Common myeloid progenitor, CD34-positive (primary cell): ENCODE measurements around the gene SRCIN1.

ENCODE experiments used
- CTCF ChIA-PET: fragments of 350-600 bp; sonication (Branson Sonifier 250); formaldehyde crosslinking; loops from one replicate; lab custom pipeline; 2021; ENCODE audit warnings: antibody characterized with exemption; lab: Charles Lee
- POLR2A ChIA-PET: fragments of 350-600 bp; sonication (Branson Sonifier 250); formaldehyde crosslinking; loops from one replicate; lab custom pipeline; 2021; ENCODE audit warnings: antibody characterized with exemption; lab: Charles Lee
- DNase-seq, 3 donors: peaks; one replicate each; pipeline versions ENCODE4 v3.0.0 to v3.0.0-alpha.2; 2013
- H3K27ac ChIP-seq, 2 experiments: 1 replicate in 1 of 2; 2 replicates in 1 of 2; pipeline ENCODE4 v1.7.0; 2013; ENCODE audit warnings: inconsistent platforms in 2 of 2, low read length in 2 of 2, mild to moderate bottlenecking in 2 of 2, low read depth in 1 of 2, moderate library complexity in 1 of 2; ENCODE audit not compliant: severe bottlenecking in 2 of 2, insufficient read depth in 1 of 2, poor library complexity in 1 of 2
- H3K27me3 ChIP-seq, 5 experiments: replicated peaks in 2 of 5; 1 replicate in 3 of 5; 2 replicates in 2 of 5; pipeline versions ENCODE4 v1.6.1 to v1.7.0; 2013; ENCODE audit warnings: low read length in 4 of 5, mild to moderate bottlenecking in 2 of 5, moderate library complexity in 2 of 5, inconsistent platforms in 1 of 5; ENCODE audit not compliant: insufficient read depth in 5 of 5, control insufficient read depth in 4 of 5
- H3K36me3 ChIP-seq, 4 experiments: 1 replicate in 2 of 4; 2 replicates in 2 of 4; pipeline versions ENCODE4 v1.6.1 to v1.7.0; 2013; ENCODE audit warnings: low read length in 3 of 4, control low read depth in 1 of 4, mild to moderate bottlenecking in 1 of 4; ENCODE audit not compliant: control insufficient read depth in 4 of 4, insufficient read depth in 4 of 4
- H3K4me1 ChIP-seq, 4 experiments: 1 replicate in 3 of 4; 2 replicates in 1 of 4; pipeline versions ENCODE4 v1.6.1 to v1.7.1; 2013; ENCODE audit warnings: low read length in 3 of 4, mild to moderate bottlenecking in 3 of 4, control low read depth in 1 of 4, inconsistent platforms in 1 of 4, moderate library complexity in 1 of 4; ENCODE audit not compliant: control insufficient read depth in 4 of 4, insufficient read depth in 4 of 4; ENCODE audit errors: control extremely low read depth in 1 of 4
- H3K4me3 ChIP-seq, 7 experiments: 1 replicate in 4 of 7; 2 replicates in 3 of 7; pipeline versions ENCODE4 v1.5.1 to v1.7.0; 2013; ENCODE audit warnings: mild to moderate bottlenecking in 7 of 7, low read length in 6 of 7, moderate library complexity in 6 of 7, inconsistent platforms in 2 of 7, low read depth in 2 of 7, control low read depth in 1 of 7; ENCODE audit not compliant: insufficient read depth in 4 of 7, control insufficient read depth in 1 of 7; ENCODE audit errors: extremely low read depth in 1 of 7
- H3K9me3 ChIP-seq, 5 experiments: 1 replicate in 4 of 5; 2 replicates in 1 of 5; pipeline versions ENCODE4 v1.6.1 to v1.7.1; 2013; ENCODE audit warnings: low read length in 4 of 5, mild to moderate bottlenecking in 2 of 5, inconsistent platforms in 1 of 5, low read depth in 1 of 5, moderate library complexity in 1 of 5; ENCODE audit not compliant: control insufficient read depth in 4 of 5, insufficient read depth in 2 of 5; ENCODE audit errors: control extremely low read depth in 1 of 5
- WGBS: methylation state at CpG from one replicate; pipeline ENCODE4 v1.1.5; 2013; ENCODE audit not compliant: insufficient coverage; 5-methylcytosine and 5-hydroxymethylcytosine counted together

SRCIN1 gene

DNA sequence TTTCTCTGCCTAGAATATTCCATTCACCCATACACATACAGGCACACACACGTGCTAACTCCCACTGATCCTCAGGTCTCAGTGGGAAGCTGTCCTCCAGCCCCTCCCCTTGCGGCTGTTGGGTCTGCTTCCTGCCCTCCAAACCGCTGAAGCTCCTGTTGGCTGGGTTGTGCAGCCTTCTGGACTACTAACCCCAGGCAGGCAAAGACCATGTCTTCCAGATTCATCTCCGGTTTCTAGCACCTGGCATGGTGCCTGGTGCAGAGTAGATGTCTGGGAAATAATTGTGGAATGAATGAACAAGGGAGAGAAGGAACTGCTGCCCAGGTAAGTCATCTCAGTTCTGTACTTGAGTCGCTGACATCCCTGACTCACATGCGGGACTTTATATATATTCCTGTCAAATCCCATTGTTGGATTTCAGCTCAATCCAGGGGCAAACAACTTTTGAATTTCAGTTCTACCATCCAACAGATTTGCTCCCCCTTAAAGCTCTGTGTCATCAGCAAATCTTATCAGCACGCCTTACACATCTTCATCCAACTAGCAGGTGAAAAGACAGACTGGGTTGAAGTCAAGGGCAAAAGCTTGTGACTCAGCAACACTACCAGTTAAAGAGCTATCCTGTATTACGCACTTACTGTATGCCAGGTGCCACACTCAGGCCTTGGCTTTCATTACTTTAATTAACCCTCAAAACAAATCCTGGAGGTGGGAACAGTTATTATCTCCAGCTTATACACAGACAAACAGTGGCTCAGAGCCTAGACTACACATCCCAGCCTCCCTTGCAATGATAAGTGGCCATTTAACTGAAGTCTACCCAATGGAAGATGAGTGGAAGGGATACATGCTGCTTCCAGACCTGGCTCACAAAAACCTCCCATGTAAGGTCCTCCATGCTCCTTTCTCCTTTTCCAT is 51.1 kb downstream of the SRCIN1 start:
- peaks cover 0 to 18% (median 4%) of the 10 kb centered on the region in 5 experiments for H3K27me3 ChIP-seq

DNA sequence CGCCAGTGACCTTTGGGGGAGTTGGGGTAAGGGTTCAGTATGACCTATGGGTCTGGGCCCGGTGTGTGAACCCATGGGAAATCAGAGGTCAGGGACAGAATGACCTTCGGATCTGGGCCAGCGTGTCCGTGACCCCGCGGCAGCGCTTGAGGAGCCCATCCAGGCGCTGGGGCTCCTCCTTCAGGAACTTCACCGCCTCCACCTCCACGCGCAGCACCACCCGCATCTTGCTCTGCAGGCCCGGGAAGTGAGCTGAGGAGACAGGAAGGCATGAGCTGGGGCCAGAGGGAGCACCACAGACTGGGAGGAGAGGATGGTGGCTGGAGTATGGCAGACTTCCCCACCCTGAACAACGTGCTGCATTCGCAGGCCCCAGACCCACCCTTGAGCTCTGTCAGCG is 53.4 kb downstream of the SRCIN1 start:
- WGBS: 95% methylated on average over 16 of the region's 17 CpGs
- Histone ChIP-seq H3K4me3 (no peak overlapping the region), H3K36me3 (no peaks in the 10 kb centered on the region), H3K4me1 (peaks cover 0 to 24% (median 19%) of the 10 kb centered on the region in 4 experiments), H3K9me3 (no peaks in the 10 kb centered on the region), H3K27ac (no peak overlapping the region), H3K27me3 (peaks cover 0 to 11% (median 6%) of the 10 kb centered on the region in 5 experiments)
- ChIA-PET CTCF (interaction anchor here (0.8 to 1.0 kb wide), 3 partner anchors 12 to 112 kb away, joined by 3 read pairs; no protein-coding TSS in a partner anchor), POLR2A (no interaction called here)
- DNase-seq: no peak

More for the DNA sequence above, 51.1 kb downstream of the SRCIN1 start:
- peaks cover under 1 to 44% (median 35%) of the 10 kb centered on the region in 4 experiments for H3K4me1 ChIP-seq
- 69% methylated on average over 7 of the region's 8 CpGs for WGBS
- H3K4me3 ChIP-seq: no peak overlapping the region
- H3K36me3 ChIP-seq: no peaks in the 10 kb centered on the region
- ChIA-PET POLR2A (no interaction called here), CTCF (interaction anchor here (0.9 to 6.4 kb wide), 15 partner anchors 10 to 113 kb away, joined by 3 to 50 read pairs (median 4); no protein-coding TSS in a partner anchor)
- no peak overlapping the region for H3K27ac ChIP-seq
- H3K9me3 ChIP-seq: no peaks in the 10 kb centered on the region
- peak in 1 of 3 donors; percentile 27 for DNase-seq

DNA sequence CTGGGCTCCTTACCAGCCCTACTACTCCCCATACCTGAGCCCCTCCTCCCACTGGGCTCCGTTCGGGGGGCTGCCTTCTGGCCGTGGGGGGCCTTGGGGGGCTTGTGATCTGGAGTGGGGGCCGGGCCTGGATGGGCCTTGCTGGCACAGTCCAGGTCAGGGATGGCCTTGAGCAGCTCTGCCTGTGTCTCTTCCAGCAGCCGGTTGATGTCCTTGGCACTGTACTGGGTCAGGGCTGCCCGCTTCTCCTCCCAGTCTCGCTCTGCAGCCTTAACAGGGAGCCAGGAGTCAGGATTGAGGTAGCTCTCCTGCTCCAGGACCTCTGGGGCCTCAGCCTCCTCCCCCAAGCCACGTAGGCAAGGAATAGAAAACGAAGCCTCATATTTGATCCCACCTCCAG is 54.6 kb downstream of the SRCIN1 start:
- H3K36me3 ChIP-seq: no peaks in the 10 kb centered on the region
- peaks cover 0 to 11% (median 7%) of the 10 kb centered on the region in 5 experiments for H3K27me3 ChIP-seq
- no peak overlapping the region for H3K4me3 ChIP-seq
- no peak for DNase-seq
- no peaks in the 10 kb centered on the region for H3K9me3 ChIP-seq
- CTCF ChIA-PET: no interaction called here
- POLR2A ChIA-PET: no interaction called here
- peaks cover 0 to 18% (median 13%) of the 10 kb centered on the region in 4 experiments for H3K4me1 ChIP-seq
- WGBS: 100% methylated on average over 6 of the region's 9 CpGs
- H3K27ac ChIP-seq: no peak overlapping the region

DNA sequence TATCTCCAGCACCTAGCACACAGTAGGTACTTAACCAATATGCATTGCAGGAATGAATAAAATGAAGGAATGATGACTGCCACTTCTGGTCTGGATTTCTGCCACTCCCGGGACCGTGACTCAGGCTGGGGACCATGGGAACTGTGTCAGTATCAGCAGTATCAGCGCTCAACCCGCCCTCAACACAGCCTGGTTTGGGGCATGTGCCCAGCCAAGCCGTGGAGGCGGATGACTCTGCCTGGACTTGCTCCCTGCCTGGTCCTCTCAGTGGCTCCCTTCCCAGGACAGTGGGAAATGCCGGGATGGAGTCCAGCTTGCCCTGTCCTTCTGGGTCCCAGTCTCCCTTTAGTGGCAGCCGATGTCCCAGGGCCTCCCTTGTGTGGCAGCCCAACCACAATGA is 55.1 kb downstream of the SRCIN1 start:
- DNase-seq: no peak
- no peak overlapping the region for H3K27ac ChIP-seq
- H3K4me1 ChIP-seq: peaks cover 0 to 16% (median 11%) of the 10 kb centered on the region in 4 experiments
- H3K9me3 ChIP-seq: no peaks in the 10 kb centered on the region
- peaks cover 0 to 15% (median 7%) of the 10 kb centered on the region in 5 experiments for H3K27me3 ChIP-seq
- POLR2A ChIA-PET: interaction anchor here (0.6 kb wide), 1 partner anchor 196 kb away, joined by 3 read pairs; no protein-coding TSS in a partner anchor
- no peak overlapping the region for H3K4me3 ChIP-seq
- no peaks in the 10 kb centered on the region for H3K36me3 ChIP-seq
- CTCF ChIA-PET: interaction anchor here (1.1 to 1.7 kb wide), 2 partner anchors 8 to 34 kb away, joined by 3 to 12 read pairs; no protein-coding TSS in a partner anchor
- WGBS: 96% methylated on average over 8 of the region's 8 CpGs

DNA sequence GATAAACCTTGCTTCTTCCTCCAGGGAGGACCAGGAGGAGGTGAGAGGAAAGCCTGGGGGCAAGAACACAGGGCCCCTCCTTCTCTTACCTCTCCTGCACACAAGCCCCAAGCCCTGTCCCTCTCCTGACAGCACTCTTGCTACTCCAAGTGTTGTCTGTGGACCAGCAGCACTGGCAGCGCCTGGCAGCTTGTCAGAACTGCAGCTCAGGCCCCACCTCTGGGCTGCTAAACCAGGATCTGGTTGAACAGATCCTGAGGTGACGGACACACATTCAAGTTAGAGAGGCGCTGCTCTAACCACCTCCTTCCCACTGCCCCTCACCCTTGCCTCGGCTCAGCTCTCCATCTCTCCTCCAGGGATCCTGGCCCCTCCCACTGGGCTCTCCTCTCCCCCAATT is 56.5 kb downstream of the SRCIN1 start:
- Histone ChIP-seq H3K27ac (no peak overlapping the region), H3K36me3 (no peaks in the 10 kb centered on the region), H3K27me3 (peaks cover 0 to 15% (median 6%) of the 10 kb centered on the region in 5 experiments), H3K4me1 (peaks cover 0 to 11% (median 4%) of the 10 kb centered on the region in 4 experiments), H3K9me3 (no peaks in the 10 kb centered on the region), H3K4me3 (no peak overlapping the region)
- ChIA-PET CTCF (interaction anchor here (1.5 to 1.7 kb wide), 2 partner anchors 9 to 114 kb away, joined by 3 to 12 read pairs; no protein-coding TSS in a partner anchor), POLR2A (interaction anchor here (0.6 to 1.4 kb wide), 2 partner anchors 10 to 118 kb away, joined by 3 read pairs; no protein-coding TSS in a partner anchor)
- no peak for DNase-seq
- WGBS: 93% methylated on average over 4 of the region's 4 CpGs

DNA sequence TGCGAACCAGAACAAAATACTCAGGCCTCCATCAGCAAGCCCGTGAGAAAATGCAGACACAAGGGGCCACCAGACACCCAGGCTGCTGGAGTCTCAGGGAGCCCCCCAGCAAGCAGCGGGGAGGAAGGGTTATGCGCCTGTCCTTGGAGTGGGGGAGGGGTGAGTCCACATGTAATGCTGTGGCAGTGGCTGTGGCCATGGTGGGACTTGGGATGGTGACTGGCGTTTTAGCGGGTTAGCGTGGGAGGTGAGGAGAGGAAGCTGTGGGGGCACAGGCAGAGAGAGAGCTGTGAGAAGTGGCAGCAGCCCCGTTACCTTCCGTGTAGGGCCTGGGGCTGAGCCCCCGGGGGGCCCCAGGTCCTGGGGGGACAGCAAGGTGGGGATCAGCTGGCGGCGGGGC is 58.3 kb downstream of the SRCIN1 start:
- H3K27me3 ChIP-seq: peaks cover 0 to 10% (median 7%) of the 10 kb centered on the region in 5 experiments
- no peak overlapping the region for H3K27ac ChIP-seq
- H3K4me3 ChIP-seq: no peak overlapping the region
- POLR2A ChIA-PET: no interaction called here
- no peaks in the 10 kb centered on the region for H3K36me3 ChIP-seq
- CTCF ChIA-PET: interaction anchor here (0.9 to 2.4 kb wide), 2 partner anchors 8 to 11 kb away, joined by 4 to 12 read pairs; no protein-coding TSS in a partner anchor
- 58% methylated on average over 9 of the region's 12 CpGs for WGBS
- H3K4me1 ChIP-seq: peaks cover 0 to 9% (median under 1%) of the 10 kb centered on the region in 4 experiments
- DNase-seq: peak in 2 of 3 donors; percentile 58 to 59
- H3K9me3 ChIP-seq: no peaks in the 10 kb centered on the region
